Muscle layer of duodenum (tissue), 2 donors: ENCODE results near the gene CTRL.
"Not testable (repeated sequence)": the region's sequence is repeated elsewhere in the genome, so short reads cannot be mapped to it uniquely, and the experiment has no call there.

Experiments
- H3K27ac ChIP-seq: one replicate; pipeline ENCODE4 v1.7.0; 2013; ENCODE audit warnings: mild to moderate bottlenecking, low read length
- H3K27me3 ChIP-seq: one replicate; pipeline ENCODE4 v1.7.0; 2013; ENCODE audit warnings: low read depth, mild to moderate bottlenecking, control low read depth, low read length
- H3K36me3 ChIP-seq, 2 donors: one replicate each; pipeline ENCODE4 v1.7.0; 2013; ENCODE audit warnings: low read length in 2 of 2, control low read depth in 1 of 2, mild to moderate bottlenecking in 1 of 2; ENCODE audit not compliant: insufficient read depth in 2 of 2, control insufficient read depth in 1 of 2
- H3K4me1 ChIP-seq, 2 donors: one replicate each; pipeline ENCODE4 v1.7.0; 2013; ENCODE audit warnings: low read length in 2 of 2, mild to moderate bottlenecking in 2 of 2, control low read depth in 1 of 2, moderate library complexity in 1 of 2; ENCODE audit not compliant: insufficient read depth in 2 of 2, control insufficient read depth in 1 of 2
- H3K4me3 ChIP-seq, 2 donors: one replicate each; pipeline ENCODE4 v1.7.0; 2013; ENCODE audit warnings: low read length in 2 of 2, low read depth in 1 of 2, mild to moderate bottlenecking in 1 of 2
- H3K9me3 ChIP-seq, 2 donors: one replicate each; pipeline ENCODE4 v1.7.0; 2013; ENCODE audit warnings: low read length in 2 of 2, control low read depth in 1 of 2, mild to moderate bottlenecking in 1 of 2; ENCODE audit not compliant: control insufficient read depth in 1 of 2
- donor health status: healthy.

The CTRL gene

GRCh38 chr16:67931712-67932461 lies at the start of gene CTRL:
CTRL (minus strand) TSS chr16:67931862; CDS start chr16:67931852, 10 bp downstream.
- peaks cover 26 to 32% of the 10 kb centered on the region in 2 donors for H3K36me3 ChIP-seq
- H3K4me1 ChIP-seq: peaks cover 0 to 14% of the 10 kb centered on the region in 2 donors
- H3K27me3 ChIP-seq: no peaks in the 10 kb centered on the region
- no peak within 1 kb of the TSS for H3K4me3 ChIP-seq
- H3K9me3 ChIP-seq: no peaks in the 10 kb centered on the region
- H3K27ac ChIP-seq: no peak within 1 kb of the TSS

GRCh38 chr16:67979955-67980678 lies 48.5 kb upstream of the CTRL start, which contains the start of gene DPEP3:
DPEP3 (minus strand) TSS chr16:67980499; CDS start chr16:67980380, 119 bp downstream.
- H3K9me3 ChIP-seq: no peaks in the 10 kb centered on the region
- no peak within 1 kb of the TSS for H3K27ac ChIP-seq
- H3K27me3 ChIP-seq: no peaks in the 10 kb centered on the region
- no peaks in the 10 kb centered on the region for H3K36me3 ChIP-seq
- H3K4me3 ChIP-seq: no peak within 1 kb of the TSS
- H3K4me1 ChIP-seq: peaks cover 0 to 4% of the 10 kb centered on the region in 2 donors

- Histone ChIP-seq H3K4me1 (no peaks in the 10 kb centered on the region), H3K4me3 (no peak overlapping the region), H3K27me3 (no peaks in the 10 kb centered on the region), H3K36me3 (no peaks in the 10 kb centered on the region), H3K9me3 (no peaks in the 10 kb centered on the region), H3K27ac (no peak overlapping the region)
Measured at GRCh38 chr16:67977469-67978227, 46.0 kb upstream of the CTRL start.

- H3K27ac ChIP-seq: no peak overlapping the region
- no peak overlapping the region for H3K4me3 ChIP-seq
- H3K27me3 ChIP-seq: no peaks in the 10 kb centered on the region
- H3K9me3 ChIP-seq: no peaks in the 10 kb centered on the region
- H3K4me1 ChIP-seq: no peaks in the 10 kb centered on the region
- no peaks in the 10 kb centered on the region for H3K36me3 ChIP-seq
Measured at GRCh38 chr16:67977005-67977404, 45.3 kb upstream of the CTRL start.

- Histone ChIP-seq H3K27me3 (no peaks in the 10 kb centered on the region), H3K4me3 (no peak overlapping the region), H3K27ac (no peak overlapping the region), H3K9me3 (no peaks in the 10 kb centered on the region), H3K4me1 (no peaks in the 10 kb centered on the region), H3K36me3 (no peaks in the 10 kb centered on the region)
Measured at GRCh38 chr16:67976205-67976604, 44.5 kb upstream of the CTRL start.

GRCh38 chr16:67975321-67976105 lies 43.9 kb upstream of the CTRL start:
- Histone ChIP-seq H3K36me3 (no peaks in the 10 kb centered on the region), H3K27ac (no peak overlapping the region), H3K27me3 (no peaks in the 10 kb centered on the region), H3K4me3 (no peak overlapping the region), H3K4me1 (no peaks in the 10 kb centered on the region), H3K9me3 (no peaks in the 10 kb centered on the region)

GRCh38 chr16:67972285-67972684 lies 40.6 kb upstream of the CTRL start:
- not testable (repeated sequence) for H3K27ac ChIP-seq, H3K4me1 ChIP-seq, H3K9me3 ChIP-seq

GRCh38 chr16:67971111-67971510 lies 39.4 kb upstream of the CTRL start:
- H3K9me3 ChIP-seq: no peaks in the 10 kb centered on the region
- H3K4me3 ChIP-seq: no peak overlapping the region
- H3K36me3 ChIP-seq: no peaks in the 10 kb centered on the region
- no peaks in the 10 kb centered on the region for H3K27me3 ChIP-seq
- peaks cover 12 to 13% of the 10 kb centered on the region in 2 donors for H3K4me1 ChIP-seq
- H3K27ac ChIP-seq: no peak overlapping the region

More at GRCh38 chr16:67972285-67972684, 40.6 kb upstream of the CTRL start:
- not testable (repeated sequence) for H3K36me3 ChIP-seq, H3K27me3 ChIP-seq, H3K4me3 ChIP-seq

- Histone ChIP-seq H3K27ac (peak overlapping the region; percentile 51), H3K4me3 (peak overlapping the region; percentile 73 to 74), H3K4me1 (peaks cover 27 to 30% of the 10 kb centered on the region in 2 donors), H3K36me3 (no peaks in the 10 kb centered on the region), H3K27me3 (no peaks in the 10 kb centered on the region), H3K9me3 (no peaks in the 10 kb centered on the region)
Measured at GRCh38 chr16:67969254-67970039, 37.8 kb upstream of the CTRL start.
